GM12878 (cell line): ENCODE results near the gene ACSM6. TPM values are rescaled to one million over a fixed set of nuclear protein-coding genes. Genes with fewer than 3 reads are reported as not detected.

Experiments
- ATAC-seq: fragments of 200-7000 bp; cut with Tn5 transposase; 3 replicates; pipeline ENCODE4 v1.9.1; 2020; ENCODE audit warnings: mild to moderate bottlenecking, moderate library complexity
- BruUV-seq: library from RNA; stranded (reverse); fragments of 400-500 nt; replicated peaks from 2 replicates; lab custom pipeline; 2021; lab: Mats Ljungman, UMichigan
- CTCF ChIA-PET: fragments of 300-600 bp; sonication (Branson Sonifier 250); formaldehyde crosslinking; extraction: SDS; loops from one replicate; lab custom pipeline; 2021; ENCODE audit warnings: inconsistent platforms; lab: Yijun Ruan, JAX
- POLR2A ChIA-PET: fragments of 350-600 bp; formaldehyde crosslinking; extraction: SDS; loops from one replicate; lab custom pipeline; 2021; ENCODE audit warnings: inconsistent platforms; lab: Charles Lee
- RAD21 ChIA-PET: fragments of 300-600 bp; sonication (Branson Sonifier 250); formaldehyde crosslinking; loops from one replicate; lab custom pipeline; 2023; ENCODE audit warnings: antibody characterized with exemption; ENCODE audit not compliant: unreplicated experiment; lab: Charles Lee
- SMC1A ChIA-PET: fragments of 300-600 bp; sonication (Branson Sonifier 250); formaldehyde crosslinking; loops from one replicate; lab custom pipeline; 2023; ENCODE audit not compliant: unreplicated experiment, uncharacterized antibody; lab: Charles Lee
- DNase-seq: peaks from one replicate; pipeline ENCODE4 v3.0.0-alpha.2; 2011; ENCODE audit warnings: low read depth, low spot score
- FAIRE-seq: peaks from 3 replicates; lab custom pipeline; 2011; peaks lifted over from hg19 to GRCh38; lab: Jason Lieb, UNC
- H2AFZ ChIP-seq: 2 replicates; pipeline ENCODE4 v1.6.0; 2011; ENCODE audit warnings: low read depth, low read length, control low read depth; ENCODE audit not compliant: control insufficient read depth
- H3K27ac ChIP-seq: 2 replicates; pipeline ENCODE4 v1.5.1; 2011; ENCODE audit warnings: control low read depth; ENCODE audit not compliant: control insufficient read depth, insufficient read depth
- H3K27me3 ChIP-seq, 2 experiments: replicated peaks in 1 of 2; 2 replicates each; pipeline versions ENCODE4 v1.6.0 to v1.6.1; 2011; ENCODE audit warnings: low read length in 1 of 2; ENCODE audit not compliant: control insufficient read depth in 2 of 2, insufficient read depth in 2 of 2
- H3K36me3 ChIP-seq, 2 experiments: 2 replicates each; pipeline ENCODE4 v1.5.1; 2011; ENCODE audit warnings: low read length in 1 of 2; ENCODE audit not compliant: control insufficient read depth in 2 of 2, insufficient read depth in 2 of 2
- H3K4me1 ChIP-seq: 2 replicates; pipeline ENCODE4 v1.6.1; 2011; ENCODE audit warnings: mild to moderate bottlenecking, low read length, moderate library complexity, mixed read lengths; ENCODE audit not compliant: control insufficient read depth, insufficient read depth
- H3K4me2 ChIP-seq: 2 replicates; pipeline ENCODE4 v1.6.0; 2011; ENCODE audit warnings: control low read depth; ENCODE audit not compliant: control insufficient read depth, insufficient read depth
- H3K4me3 ChIP-seq: fragments of 200-600 bp; sonication (generic); 2 replicates; pipeline ENCODE4 v1.5.1; 2016
- H3K79me2 ChIP-seq: 2 replicates; pipeline ENCODE4 v1.6.0; 2011; ENCODE audit warnings: low read length; ENCODE audit not compliant: control insufficient read depth, insufficient read depth
- H3K9ac ChIP-seq: 2 replicates; pipeline ENCODE4 v1.8.0; 2011; ENCODE audit warnings: low read length, control low read depth, mixed read lengths; ENCODE audit not compliant: control insufficient read depth, insufficient read depth
- H3K9me3 ChIP-seq: replicated peaks from 3 replicates; pipeline ENCODE4 v1.5.1; 2011; ENCODE audit warnings: mild to moderate bottlenecking, low read length; ENCODE audit not compliant: control insufficient read depth, insufficient read depth
- H4K20me1 ChIP-seq: 2 replicates; pipeline ENCODE4 v1.6.0; 2011; ENCODE audit not compliant: control insufficient read depth, insufficient read depth
- CBX3 ChIP-seq: fragments of 200-600 bp; sonication (generic); IDR thresholded peaks from 2 replicates; pipeline ENCODE4 v1.6.1; 2016; ENCODE audit warnings: low read depth, borderline replicate concordance
- IKZF1 ChIP-seq: fragments of 450-650 bp; conservative IDR thresholded peaks from 2 replicates; pipeline ENCODE4 v1.6.1; 2017; ENCODE audit warnings: antibody characterized with exemption, mild to moderate bottlenecking
- IRF4 ChIP-seq: IDR thresholded peaks from 2 replicates; pipeline ENCODE4 v1.6.1; 2011; ENCODE audit warnings: low read depth, low read length
- KDM1A ChIP-seq: fragments of 200-600 bp; sonication (generic); IDR thresholded peaks from 2 replicates; pipeline ENCODE4 v1.6.1; 2016; ENCODE audit warnings: borderline replicate concordance
- LARP7 ChIP-seq: fragments of 450-650 bp; IDR thresholded peaks from 2 replicates; pipeline ENCODE4 v1.6.1; 2017; ENCODE audit warnings: mild to moderate bottlenecking
- MXI1 ChIP-seq: fragments of 150-350 bp; IDR thresholded peaks from 2 replicates; pipeline ENCODE4 v1.6.1; 2011; ENCODE audit warnings: low read depth, mild to moderate bottlenecking, inconsistent platforms, low read length, improper control_type of control experiment
- NRF1 ChIP-seq: conservative IDR thresholded peaks from 2 replicates; pipeline ENCODE4 v1.6.1; 2011; ENCODE audit warnings: mild to moderate bottlenecking, low read depth, low read length, improper control_type of control experiment
- PAX8 ChIP-seq: fragments of 450-650 bp; IDR thresholded peaks from 2 replicates; pipeline ENCODE4 v1.6.1; 2017; ENCODE audit warnings: mild to moderate bottlenecking, moderate library complexity
- POLR2A ChIP-seq: IDR thresholded peaks from 2 replicates; pipeline ENCODE4 v1.6.1; 2011; ENCODE audit warnings: low read depth, mild to moderate bottlenecking, low read length
- POU2F2 ChIP-seq: IDR thresholded peaks from 3 replicates; pipeline ENCODE4 v1.6.1; 2011; ENCODE audit warnings: low read depth, mild to moderate bottlenecking, low read length, borderline replicate concordance
- TBL1XR1 ChIP-seq: IDR thresholded peaks from 2 replicates; pipeline ENCODE4 v1.6.1; 2012; ENCODE audit warnings: low read depth, low read length, improper control_type of control experiment
- WGBS: methylation state at CpG from one replicate; pipeline ENCODE4 v1.1.6; 2016; ENCODE audit warnings: low lambda C conversion rate; ENCODE audit not compliant: insufficient replicate concordance, insufficient coverage; ENCODE audit errors: missing lambda C conversion rate; 5-methylcytosine and 5-hydroxymethylcytosine counted together
- in situ Hi-C: fragments of 300-500 bp; cut with MboI; formaldehyde crosslinking; loops from 9 replicates; pipeline ENCODE4 v1.14.3; 2018; ENCODE audit warnings: mixed read lengths
- intact Hi-C: fragments of 100-400 bp; cut with micrococcal nuclease; formaldehyde crosslinking; loops from one replicate; pipeline ENCODE4 v1.14.2; 2022; ENCODE audit not compliant: unreplicated experiment
- polyA plus RNA-seq, 11 experiments: library from polyadenylated mRNA; depleted of rRNA in 4 of 11; unstranded in 6 of 11; stranded (reverse) in 5 of 11; fragments of >200 nt; fragmentation: Nextera tagmentation in 4 of 11; fragmentation: Illumina TruSeq in 1 of 11; extraction: Ambion mirVana in 4 of 11; extraction: Trizol in 1 of 11; gene quantifications; 1 replicate in 1 of 11; 2 replicates in 10 of 11; pipeline versions ENCODE4 v1.2.1 to v1.2.3, GENCODE V29; 2011 to 2016; ENCODE audit warnings: inconsistent platforms in 2 of 11, missing spikeins in 2 of 11, low read depth in 1 of 11
- total RNA-seq, 4 experiments: library from RNA; depleted of rRNA in 3 of 4; stranded (reverse); fragments of >200 nt in 3 of 4; fragmentation: Illumina TruSeq in 1 of 4; extraction: Trizol in 1 of 4; gene quantifications; 2 replicates each; pipeline versions ENCODE4 v1.2.1 to v1.2.3, GENCODE V29; 2013 to 2021
- TF ChIP-seq, protein P1 (sequence below): fragments of 450-650 bp; IDR thresholded peaks from 2 replicates; pipeline ENCODE4 v1.6.1; 2016; ENCODE audit warnings: mild to moderate bottlenecking
- TF ChIP-seq, protein P2 (sequence below): fragments of 450-650 bp; IDR thresholded peaks from 2 replicates; pipeline ENCODE4 v1.6.1; 2017; ENCODE audit warnings: mild to moderate bottlenecking, low read depth, inconsistent platforms; ENCODE audit not compliant: poor library complexity, severe bottlenecking
- TF ChIP-seq, protein P3 (sequence below): fragments of 450-650 bp; formaldehyde crosslinking; IDR thresholded peaks from 2 replicates; pipeline ENCODE4 v1.5.0; 2022; ENCODE audit warnings: mild to moderate bottlenecking, missing genetic modification characterization

Gene ACSM6
- total and polyA plus RNA-seq, 10 of the 15 experiments (the other 5 are each of a cell fraction or from before 2014, with no cell fraction given) = 0.06 to 0.21 (median 0.20) TPM; not detected in 7

DNA sequence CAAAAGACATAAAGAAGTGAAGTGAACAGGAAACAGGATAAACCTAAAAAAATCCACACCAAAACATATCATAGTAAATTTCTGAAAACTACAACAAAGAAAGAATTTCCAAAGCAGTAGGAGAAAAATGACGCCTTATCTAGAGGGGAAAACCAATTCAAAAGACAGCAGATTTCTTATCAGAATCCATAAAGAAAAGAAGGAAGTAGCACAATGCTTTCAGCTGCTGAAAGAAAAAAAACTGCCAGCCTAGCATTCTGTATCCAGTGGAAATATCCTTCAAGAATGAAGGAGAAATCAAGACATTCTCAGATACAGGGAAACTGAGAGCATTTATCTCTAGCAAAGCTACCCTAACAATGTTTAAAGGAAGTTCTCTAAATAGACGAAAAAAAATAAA lies 59.0 kb downstream of the ACSM6 start:
- BruUV-seq = no TSS peak
- no peak for FAIRE-seq
- POLR2A ChIA-PET = no interaction called here
- H3K4me2 ChIP-seq = no peak overlapping the region
- no peak overlapping the region for H3K4me3 ChIP-seq
- in situ Hi-C loops = no loop called here
- H3K36me3 ChIP-seq = peaks cover 24 to 47% of the 10 kb centered on the region in 2 experiments
- CTCF ChIA-PET = no interaction called here
- no peaks in the 10 kb centered on the region for H3K27me3 ChIP-seq
- ATAC-seq = no peak
- 72% methylated on average over 2 of the region's 2 CpGs for WGBS
- TF ChIP-seq PAX8 = no peak
- TF ChIP-seq NRF1 = no peak
- TF ChIP-seq, protein P1, sequence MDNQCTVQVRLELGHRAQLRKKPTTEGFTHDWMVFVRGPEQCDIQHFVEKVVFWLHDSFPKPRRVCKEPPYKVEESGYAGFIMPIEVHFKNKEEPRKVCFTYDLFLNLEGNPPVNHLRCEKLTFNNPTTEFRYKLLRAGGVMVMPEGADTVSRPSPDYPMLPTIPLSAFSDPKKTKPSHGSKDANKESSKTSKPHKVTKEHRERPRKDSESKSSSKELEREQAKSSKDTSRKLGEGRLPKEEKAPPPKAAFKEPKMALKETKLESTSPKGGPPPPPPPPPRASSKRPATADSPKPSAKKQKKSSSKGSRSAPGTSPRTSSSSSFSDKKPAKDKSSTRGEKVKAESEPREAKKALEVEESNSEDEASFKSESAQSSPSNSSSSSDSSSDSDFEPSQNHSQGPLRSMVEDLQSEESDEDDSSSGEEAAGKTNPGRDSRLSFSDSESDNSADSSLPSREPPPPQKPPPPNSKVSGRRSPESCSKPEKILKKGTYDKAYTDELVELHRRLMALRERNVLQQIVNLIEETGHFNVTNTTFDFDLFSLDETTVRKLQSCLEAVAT = no peak
- TF ChIP-seq CBX3 = no peak
- TF ChIP-seq, protein P2, sequence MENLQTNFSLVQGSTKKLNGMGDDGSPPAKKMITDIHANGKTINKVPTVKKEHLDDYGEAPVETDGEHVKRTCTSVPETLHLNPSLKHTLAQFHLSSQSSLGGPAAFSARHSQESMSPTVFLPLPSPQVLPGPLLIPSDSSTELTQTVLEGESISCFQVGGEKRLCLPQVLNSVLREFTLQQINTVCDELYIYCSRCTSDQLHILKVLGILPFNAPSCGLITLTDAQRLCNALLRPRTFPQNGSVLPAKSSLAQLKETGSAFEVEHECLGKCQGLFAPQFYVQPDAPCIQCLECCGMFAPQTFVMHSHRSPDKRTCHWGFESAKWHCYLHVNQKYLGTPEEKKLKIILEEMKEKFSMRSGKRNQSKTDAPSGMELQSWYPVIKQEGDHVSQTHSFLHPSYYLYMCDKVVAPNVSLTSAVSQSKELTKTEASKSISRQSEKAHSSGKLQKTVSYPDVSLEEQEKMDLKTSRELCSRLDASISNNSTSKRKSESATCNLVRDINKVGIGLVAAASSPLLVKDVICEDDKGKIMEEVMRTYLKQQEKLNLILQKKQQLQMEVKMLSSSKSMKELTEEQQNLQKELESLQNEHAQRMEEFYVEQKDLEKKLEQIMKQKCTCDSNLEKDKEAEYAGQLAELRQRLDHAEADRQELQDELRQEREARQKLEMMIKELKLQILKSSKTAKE = no peak
- TF ChIP-seq POU2F2 = no peak
- TF ChIP-seq IRF4 = no peak
- TF ChIP-seq, protein P3, sequence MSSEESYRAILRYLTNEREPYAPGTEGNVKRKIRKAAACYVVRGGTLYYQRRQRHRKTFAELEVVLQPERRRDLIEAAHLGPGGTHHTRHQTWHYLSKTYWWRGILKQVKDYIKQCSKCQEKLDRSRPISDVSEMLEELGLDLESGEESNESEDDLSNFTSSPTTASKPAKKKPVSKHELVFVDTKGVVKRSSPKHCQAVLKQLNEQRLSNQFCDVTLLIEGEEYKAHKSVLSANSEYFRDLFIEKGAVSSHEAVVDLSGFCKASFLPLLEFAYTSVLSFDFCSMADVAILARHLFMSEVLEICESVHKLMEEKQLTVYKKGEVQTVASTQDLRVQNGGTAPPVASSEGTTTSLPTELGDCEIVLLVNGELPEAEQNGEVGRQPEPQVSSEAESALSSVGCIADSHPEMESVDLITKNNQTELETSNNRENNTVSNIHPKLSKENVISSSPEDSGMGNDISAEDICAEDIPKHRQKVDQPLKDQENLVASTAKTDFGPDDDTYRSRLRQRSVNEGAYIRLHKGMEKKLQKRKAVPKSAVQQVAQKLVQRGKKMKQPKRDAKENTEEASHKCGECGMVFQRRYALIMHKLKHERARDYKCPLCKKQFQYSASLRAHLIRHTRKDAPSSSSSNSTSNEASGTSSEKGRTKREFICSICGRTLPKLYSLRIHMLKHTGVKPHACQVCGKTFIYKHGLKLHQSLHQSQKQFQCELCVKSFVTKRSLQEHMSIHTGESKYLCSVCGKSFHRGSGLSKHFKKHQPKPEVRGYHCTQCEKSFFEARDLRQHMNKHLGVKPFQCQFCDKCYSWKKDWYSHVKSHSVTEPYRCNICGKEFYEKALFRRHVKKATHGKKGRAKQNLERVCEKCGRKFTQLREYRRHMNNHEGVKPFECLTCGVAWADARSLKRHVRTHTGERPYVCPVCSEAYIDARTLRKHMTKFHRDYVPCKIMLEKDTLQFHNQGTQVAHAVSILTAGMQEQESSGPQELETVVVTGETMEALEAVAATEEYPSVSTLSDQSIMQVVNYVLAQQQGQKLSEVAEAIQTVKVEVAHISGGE (CRISPR knock-in tag) = no peak
- no peak for TF ChIP-seq POLR2A
- no peak for TF ChIP-seq MXI1
- TF ChIP-seq IKZF1 = no peak
- TF ChIP-seq LARP7 = no peak
- no peak for TF ChIP-seq TBL1XR1
- TF ChIP-seq KDM1A = no peak
- TF ChIP-seq, all 136 proteins: peak for 0
- Histone ChIP-seq H3K9ac (no peak overlapping the region), H2AFZ (no peak overlapping the region), H4K20me1 (0 out of 2 replicates have a peak, but pooled peaks cover 5% of the 10 kb centered on the region), H3K4me1 (peaks cover 8% of the 10 kb centered on the region), H3K27ac (no peak overlapping the region), H3K79me2 (peaks cover 65% of the 10 kb centered on the region), H3K9me3 (no peaks in the 10 kb centered on the region; the same call in 2 of the 3 replicates)
- DNase-seq = no peak
- ChIA-PET SMC1A (interaction anchor here (1.0 to 2.5 kb wide), 2 partner anchors 9 to 109 kb away, joined by 3 to 7 read pairs; no protein-coding TSS in a partner anchor), RAD21 (no interaction called here)
- intact Hi-C loops = no loop called here
